GM12872 (cell line): Measurements from ENCODE around the gene PPP4C.

Source experiments
- TF ChIP-seq, protein P1 (sequence below): IDR thresholded peaks from 3 replicates; pipeline ENCODE4 v1.5.1; 2011; ENCODE audit warnings: low read depth, mild to moderate bottlenecking, low read length, moderate library complexity; ENCODE audit not compliant: insufficient read depth

The PPP4C gene

DNA sequence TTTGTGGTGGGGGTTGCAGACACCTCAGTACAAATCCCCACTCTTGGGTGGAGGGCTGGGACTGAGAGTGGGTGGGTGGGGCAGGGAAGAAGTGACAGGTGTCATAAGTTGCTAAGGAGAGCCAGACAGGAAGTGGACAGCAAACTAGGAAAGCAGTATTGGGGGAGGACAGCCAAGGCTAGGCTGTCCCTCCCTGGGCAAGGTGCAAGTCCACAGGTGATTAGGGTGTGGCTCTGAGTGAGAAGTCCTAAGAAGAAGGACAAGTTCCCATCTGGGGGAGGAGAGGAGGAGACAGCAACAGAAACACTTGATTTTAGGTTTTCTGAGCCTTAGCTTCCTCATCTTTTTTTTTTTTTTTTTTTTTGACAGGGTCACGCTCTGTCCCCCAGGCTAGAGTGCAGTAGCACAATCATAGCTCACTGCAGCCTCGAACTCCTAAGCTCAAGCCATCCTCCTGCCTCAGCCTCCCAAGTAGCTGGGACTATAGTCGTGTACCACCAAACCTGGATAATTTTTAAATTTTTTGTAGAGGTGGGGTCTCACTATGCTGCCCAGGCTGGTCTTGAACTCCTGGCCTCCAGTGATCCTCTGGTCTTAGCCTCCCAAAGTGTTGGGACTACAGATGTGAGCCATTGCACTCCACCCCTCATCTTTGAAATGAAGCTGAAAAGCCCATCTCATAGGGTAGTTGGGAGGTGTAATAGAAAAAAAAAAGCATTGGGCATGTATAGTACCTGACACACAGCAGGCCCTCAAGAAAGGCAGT is 44.7 kb downstream of the PPP4C start:
- TF ChIP-seq, protein P1, sequence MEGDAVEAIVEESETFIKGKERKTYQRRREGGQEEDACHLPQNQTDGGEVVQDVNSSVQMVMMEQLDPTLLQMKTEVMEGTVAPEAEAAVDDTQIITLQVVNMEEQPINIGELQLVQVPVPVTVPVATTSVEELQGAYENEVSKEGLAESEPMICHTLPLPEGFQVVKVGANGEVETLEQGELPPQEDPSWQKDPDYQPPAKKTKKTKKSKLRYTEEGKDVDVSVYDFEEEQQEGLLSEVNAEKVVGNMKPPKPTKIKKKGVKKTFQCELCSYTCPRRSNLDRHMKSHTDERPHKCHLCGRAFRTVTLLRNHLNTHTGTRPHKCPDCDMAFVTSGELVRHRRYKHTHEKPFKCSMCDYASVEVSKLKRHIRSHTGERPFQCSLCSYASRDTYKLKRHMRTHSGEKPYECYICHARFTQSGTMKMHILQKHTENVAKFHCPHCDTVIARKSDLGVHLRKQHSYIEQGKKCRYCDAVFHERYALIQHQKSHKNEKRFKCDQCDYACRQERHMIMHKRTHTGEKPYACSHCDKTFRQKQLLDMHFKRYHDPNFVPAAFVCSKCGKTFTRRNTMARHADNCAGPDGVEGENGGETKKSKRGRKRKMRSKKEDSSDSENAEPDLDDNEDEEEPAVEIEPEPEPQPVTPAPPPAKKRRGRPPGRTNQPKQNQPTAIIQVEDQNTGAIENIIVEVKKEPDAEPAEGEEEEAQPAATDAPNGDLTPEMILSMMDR: no peak

DNA sequence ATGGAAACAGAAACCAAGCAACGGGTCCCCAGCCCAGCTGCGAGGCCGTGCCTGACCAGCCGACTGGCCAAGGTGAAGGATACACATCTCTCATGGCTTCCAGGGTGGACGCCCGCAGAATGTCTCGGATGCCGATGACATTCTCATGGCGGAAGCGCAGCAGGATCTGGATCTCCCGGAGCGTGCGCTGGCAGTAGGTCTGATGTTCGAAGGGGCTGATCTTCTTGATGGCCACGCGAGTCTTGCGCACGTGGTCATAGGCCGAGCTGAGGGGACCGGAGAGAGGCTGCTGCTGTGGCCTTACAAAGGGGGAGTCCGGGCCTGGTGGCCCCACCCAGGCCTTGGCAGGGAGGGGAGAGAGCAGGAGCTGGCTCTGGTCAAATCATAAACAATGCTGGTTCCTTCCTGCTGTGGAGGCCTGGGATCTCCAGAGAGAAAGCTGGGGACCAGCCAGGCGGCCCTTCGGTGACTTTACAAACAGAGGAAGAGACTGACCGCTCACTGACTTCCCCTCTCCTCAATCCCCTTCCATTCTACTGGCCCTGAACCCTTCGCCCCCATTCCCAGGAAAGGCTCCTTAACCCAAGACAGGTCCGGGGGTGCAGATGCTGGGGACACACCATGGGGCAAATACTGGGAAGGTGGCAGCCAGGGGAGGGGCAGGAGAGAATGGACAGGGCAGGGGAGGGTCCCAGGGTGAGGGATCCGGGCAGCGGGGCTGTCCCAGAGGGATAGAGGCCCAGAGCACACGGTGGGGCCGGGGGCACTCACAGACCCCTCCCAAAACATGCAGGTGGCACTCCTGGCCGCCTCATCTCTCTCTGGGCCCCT is 46.2 kb downstream of the PPP4C start:
- TF ChIP-seq, protein P1: no peak

DNA sequence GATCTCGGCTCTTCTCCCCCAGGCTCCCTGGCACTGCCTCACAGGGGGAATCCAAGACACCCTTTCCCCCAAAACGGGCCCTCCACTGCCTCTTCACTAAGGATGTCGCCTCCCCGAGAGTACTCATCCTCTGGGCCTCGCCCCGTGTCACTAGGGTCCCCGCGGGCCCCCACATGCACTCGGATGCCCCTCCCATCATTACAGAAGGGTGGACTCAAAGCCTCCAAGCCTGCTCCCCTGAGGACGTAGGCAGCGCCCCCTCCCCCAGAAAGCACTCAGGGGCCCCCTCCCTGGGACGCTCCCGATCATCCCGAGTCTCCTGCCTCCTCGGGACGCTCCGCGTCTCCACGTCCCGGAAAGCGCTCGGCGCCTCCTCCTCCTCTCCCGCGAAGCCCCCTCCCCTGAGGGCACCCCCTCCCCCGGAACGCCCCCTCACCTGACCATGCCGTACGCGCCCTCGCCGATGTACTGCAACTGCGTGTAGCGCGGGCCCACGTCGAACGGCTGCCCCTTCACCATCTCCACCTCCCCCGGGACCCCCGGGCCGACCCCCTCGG is 46.9 kb downstream of the PPP4C start:
- TF ChIP-seq, protein P1: no peak

DNA sequence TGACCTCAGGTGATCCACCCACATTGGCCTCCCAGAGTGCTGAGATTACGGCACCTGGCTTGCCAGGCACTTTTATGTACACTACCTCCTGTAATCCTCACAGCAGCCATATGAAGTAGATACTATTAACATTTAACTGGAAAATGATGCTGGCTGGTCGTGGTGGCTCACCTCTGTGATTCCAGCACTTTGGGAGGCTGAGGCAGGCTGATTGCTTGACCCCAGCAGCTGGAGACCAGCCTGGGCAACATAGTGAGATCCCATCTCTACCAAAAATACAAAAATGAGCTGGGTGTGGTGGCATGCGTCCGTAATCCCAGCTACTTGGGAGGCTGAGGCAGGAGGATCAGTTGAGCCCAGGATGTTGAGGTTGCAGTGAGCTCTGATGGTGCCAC is 49.2 kb downstream of the PPP4C start:
- TF ChIP-seq, protein P1: no peak

DNA sequence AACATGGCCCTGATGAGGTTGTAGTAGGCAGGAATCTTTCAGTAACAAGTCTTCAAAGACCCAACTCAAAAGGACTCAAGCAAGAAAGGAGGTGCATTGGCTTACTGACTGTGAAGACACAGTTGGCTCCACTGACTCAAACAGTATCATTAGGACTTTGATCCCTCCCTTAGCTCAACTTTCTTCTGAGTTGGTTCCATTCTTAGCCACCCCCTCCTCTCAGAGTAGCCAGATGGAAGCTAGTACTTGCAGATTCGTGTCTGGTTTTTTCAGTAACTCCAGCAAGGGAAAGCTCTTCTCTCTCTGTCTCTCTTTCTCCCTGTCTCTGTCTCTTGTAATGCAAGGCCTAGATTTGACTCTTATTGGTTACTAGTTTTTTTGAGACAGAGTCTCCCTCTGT is 52.2 kb downstream of the PPP4C start:
- TF ChIP-seq, protein P1: no peak

GRCh38 chr16:30131869-30132475 is 56.2 kb downstream of the PPP4C start:
- TF ChIP-seq, protein P1: no peak

GRCh38 chr16:30132591-30132990 is 56.8 kb downstream of the PPP4C start:
- TF ChIP-seq, protein P1: no peak
